K562 (cell line): Measurements from ENCODE around the gene RIN3. TPM values are rescaled to one million over a fixed set of nuclear protein-coding genes. Genes with fewer than 3 reads are reported as not detected.

Experiments used
- BRD9 ChIP-seq: fragments of 450-650 bp; IDR thresholded peaks from 2 replicates; pipeline ENCODE4 v1.6.1; 2018; ENCODE audit warnings: low read depth; ENCODE audit not compliant: partially characterized antibody
- JUN ChIP-seq, 2 experiments: sonication (generic) in 1 of 2; formaldehyde crosslinking in 1 of 2; IDR thresholded peaks; 2 replicates each; pipeline versions ENCODE4 v1.6.1 to v1.8.0; 2012 to 2022; ENCODE audit warnings: borderline replicate concordance in 2 of 2, mild to moderate bottlenecking in 2 of 2, improper control_type of control experiment in 1 of 2, low read depth in 1 of 2, low read length in 1 of 2, missing genetic modification reagents in 1 of 2
- KLF1 ChIP-seq: fragments of 450-650 bp; IDR thresholded peaks from 2 replicates; pipeline ENCODE4 v1.6.1; 2016; ENCODE audit warnings: missing genetic modification characterization, missing compliant biosample characterization
- KLF13 ChIP-seq: fragments of 450-650 bp; IDR thresholded peaks from 2 replicates; pipeline ENCODE4 v1.6.1; 2016; ENCODE audit warnings: missing genetic modification characterization, low read depth, mild to moderate bottlenecking, missing compliant biosample characterization, moderate library complexity, borderline replicate concordance
- NCOA6 ChIP-seq: fragments of 450-650 bp; IDR thresholded peaks from 2 replicates; pipeline ENCODE4 v1.6.1; 2017; ENCODE audit warnings: mild to moderate bottlenecking
- NFE2L1 ChIP-seq: fragments of 450-650 bp; IDR thresholded peaks from 2 replicates; pipeline ENCODE4 v1.6.1; 2016; ENCODE audit warnings: missing genetic modification characterization, low read depth, mild to moderate bottlenecking, missing compliant biosample characterization, moderate library complexity, borderline replicate concordance
- NR2C2 ChIP-seq, 2 experiments: fragments of 200-800 bp in 1 of 2; sonication (Bioruptor generic) in 1 of 2; sonication (generic) in 1 of 2; formaldehyde crosslinking in 1 of 2; IDR thresholded peaks; 2 replicates each; pipeline versions ENCODE4 v1.6.1 to v1.8.0; 2016 to 2022; ENCODE audit warnings: mild to moderate bottlenecking in 1 of 2, missing compliant biosample characterization in 1 of 2, missing genetic modification characterization in 1 of 2, missing genetic modification reagents in 1 of 2
- PYGO2 ChIP-seq: fragments of 450-650 bp; IDR thresholded peaks from 2 replicates; pipeline ENCODE4 v1.6.1; 2016; ENCODE audit warnings: mild to moderate bottlenecking, missing genetic modification characterization, moderate library complexity, missing compliant biosample characterization
- ZKSCAN8 ChIP-seq: fragments of 200-800 bp; sonication (Bioruptor generic); IDR thresholded peaks from 2 replicates; pipeline ENCODE4 v1.6.1; 2016; ENCODE audit warnings: missing genetic modification characterization, missing compliant biosample characterization
- ZNF239 ChIP-seq: fragments of 250-450 bp; sonication (Bioruptor Pico); IDR thresholded peaks from 2 replicates; pipeline ENCODE4 v1.4.0; 2020; ENCODE audit warnings: mild to moderate bottlenecking
- ZNF41 ChIP-seq: fragments of 250-450 bp; sonication (Bioruptor Pico); conservative IDR thresholded peaks from 2 replicates; pipeline ENCODE4 v1.4.0; 2020; ENCODE audit warnings: mild to moderate bottlenecking
- ZNF764 ChIP-seq: fragments of 250-450 bp; sonication (Bioruptor Pico); IDR thresholded peaks from 2 replicates; pipeline ENCODE4 v1.4.0; 2020; ENCODE audit warnings: low read depth, mild to moderate bottlenecking, moderate library complexity
- ZNF79 ChIP-seq: fragments of 250-450 bp; sonication (Bioruptor Pico); IDR thresholded peaks from 2 replicates; pipeline ENCODE4 v1.4.0; 2020; ENCODE audit warnings: low read depth, mild to moderate bottlenecking, moderate library complexity
- ZSCAN32 ChIP-seq: fragments of 450-650 bp; formaldehyde crosslinking; IDR thresholded peaks from 2 replicates; pipeline ENCODE4 v1.4.0; 2020; ENCODE audit warnings: mild to moderate bottlenecking, moderate library complexity
- polyA plus RNA-seq, 8 experiments: library from polyadenylated mRNA; depleted of rRNA in 4 of 8; stranded (reverse) in 5 of 8; unstranded in 3 of 8; fragments of >200 nt; fragmentation: Nextera tagmentation in 2 of 8; fragmentation: Illumina TruSeq in 1 of 8; extraction: Ambion mirVana in 2 of 8; extraction: Trizol in 1 of 8; gene quantifications; 2 replicates each; pipeline versions ENCODE4 v1.2.1 to v1.2.3, GENCODE V29; 2011 to 2014; ENCODE audit warnings: inconsistent platforms in 1 of 8, missing spikeins in 1 of 8
- total RNA-seq, 7 experiments: library from RNA; depleted of rRNA in 6 of 7; stranded (reverse); fragments of >200 nt in 6 of 7; fragmentation: Illumina TruSeq in 2 of 7; extraction: Trizol in 2 of 7; gene quantifications; 2 replicates each; pipeline versions ENCODE4 v1.2.1 to v1.2.3, GENCODE V29; 2011 to 2021; ENCODE audit warnings: low replicate concordance in 1 of 7
- TF ChIP-seq, protein P1 (sequence below): fragments of 450-650 bp; IDR thresholded peaks from 2 replicates; pipeline ENCODE4 v1.6.1; 2017; ENCODE audit warnings: mild to moderate bottlenecking, moderate library complexity
- TF ChIP-seq, protein P2 (sequence below): fragments of 250-450 bp; sonication (Bioruptor Pico); IDR thresholded peaks from 2 replicates; pipeline ENCODE4 v1.4.0; 2020; ENCODE audit warnings: mild to moderate bottlenecking, moderate library complexity
- TF ChIP-seq, protein P3 (sequence below): fragments of 250-450 bp; sonication (Bioruptor Pico); IDR thresholded peaks from 2 replicates; pipeline ENCODE4 v1.4.0; 2020; ENCODE audit warnings: mild to moderate bottlenecking, moderate library complexity
- TF ChIP-seq, protein P4 (sequence below): fragments of 200-800 bp; sonication (Bioruptor generic); IDR thresholded peaks from 2 replicates; pipeline ENCODE4 v1.6.1; 2017; ENCODE audit warnings: missing genetic modification characterization, missing compliant biosample characterization

The RIN3 gene
- total and polyA plus RNA-seq, 9 of the 15 experiments (the other 6 are each of a cell fraction or from before 2014, with no cell fraction given): 0.01 to 0.49 (median 0.08) TPM; not detected in 5

- TF ChIP-seq, protein P1, sequence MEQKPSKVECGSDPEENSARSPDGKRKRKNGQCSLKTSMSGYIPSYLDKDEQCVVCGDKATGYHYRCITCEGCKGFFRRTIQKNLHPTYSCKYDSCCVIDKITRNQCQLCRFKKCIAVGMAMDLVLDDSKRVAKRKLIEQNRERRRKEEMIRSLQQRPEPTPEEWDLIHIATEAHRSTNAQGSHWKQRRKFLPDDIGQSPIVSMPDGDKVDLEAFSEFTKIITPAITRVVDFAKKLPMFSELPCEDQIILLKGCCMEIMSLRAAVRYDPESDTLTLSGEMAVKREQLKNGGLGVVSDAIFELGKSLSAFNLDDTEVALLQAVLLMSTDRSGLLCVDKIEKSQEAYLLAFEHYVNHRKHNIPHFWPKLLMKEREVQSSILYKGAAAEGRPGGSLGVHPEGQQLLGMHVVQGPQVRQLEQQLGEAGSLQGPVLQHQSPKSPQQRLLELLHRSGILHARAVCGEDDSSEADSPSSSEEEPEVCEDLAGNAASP: no peak
- TF ChIP-seq, protein P2, sequence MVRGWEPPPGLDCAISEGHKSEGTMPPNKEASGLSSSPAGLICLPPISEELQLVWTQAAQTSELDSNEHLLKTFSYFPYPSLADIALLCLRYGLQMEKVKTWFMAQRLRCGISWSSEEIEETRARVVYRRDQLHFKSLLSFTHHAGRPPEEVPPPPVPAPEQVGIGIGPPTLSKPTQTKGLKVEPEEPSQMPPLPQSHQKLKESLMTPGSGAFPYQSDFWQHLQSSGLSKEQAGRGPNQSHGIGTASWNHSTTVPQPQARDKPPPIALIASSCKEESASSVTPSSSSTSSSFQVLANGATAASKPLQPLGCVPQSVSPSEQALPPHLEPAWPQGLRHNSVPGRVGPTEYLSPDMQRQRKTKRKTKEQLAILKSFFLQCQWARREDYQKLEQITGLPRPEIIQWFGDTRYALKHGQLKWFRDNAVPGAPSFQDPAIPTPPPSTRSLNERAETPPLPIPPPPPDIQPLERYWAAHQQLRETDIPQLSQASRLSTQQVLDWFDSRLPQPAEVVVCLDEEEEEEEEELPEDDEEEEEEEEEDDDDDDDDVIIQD (CRISPR knock-in tag): peak; percentile 78; the same call in 1 of the 2 replicates
- TF ChIP-seq, protein P3, sequence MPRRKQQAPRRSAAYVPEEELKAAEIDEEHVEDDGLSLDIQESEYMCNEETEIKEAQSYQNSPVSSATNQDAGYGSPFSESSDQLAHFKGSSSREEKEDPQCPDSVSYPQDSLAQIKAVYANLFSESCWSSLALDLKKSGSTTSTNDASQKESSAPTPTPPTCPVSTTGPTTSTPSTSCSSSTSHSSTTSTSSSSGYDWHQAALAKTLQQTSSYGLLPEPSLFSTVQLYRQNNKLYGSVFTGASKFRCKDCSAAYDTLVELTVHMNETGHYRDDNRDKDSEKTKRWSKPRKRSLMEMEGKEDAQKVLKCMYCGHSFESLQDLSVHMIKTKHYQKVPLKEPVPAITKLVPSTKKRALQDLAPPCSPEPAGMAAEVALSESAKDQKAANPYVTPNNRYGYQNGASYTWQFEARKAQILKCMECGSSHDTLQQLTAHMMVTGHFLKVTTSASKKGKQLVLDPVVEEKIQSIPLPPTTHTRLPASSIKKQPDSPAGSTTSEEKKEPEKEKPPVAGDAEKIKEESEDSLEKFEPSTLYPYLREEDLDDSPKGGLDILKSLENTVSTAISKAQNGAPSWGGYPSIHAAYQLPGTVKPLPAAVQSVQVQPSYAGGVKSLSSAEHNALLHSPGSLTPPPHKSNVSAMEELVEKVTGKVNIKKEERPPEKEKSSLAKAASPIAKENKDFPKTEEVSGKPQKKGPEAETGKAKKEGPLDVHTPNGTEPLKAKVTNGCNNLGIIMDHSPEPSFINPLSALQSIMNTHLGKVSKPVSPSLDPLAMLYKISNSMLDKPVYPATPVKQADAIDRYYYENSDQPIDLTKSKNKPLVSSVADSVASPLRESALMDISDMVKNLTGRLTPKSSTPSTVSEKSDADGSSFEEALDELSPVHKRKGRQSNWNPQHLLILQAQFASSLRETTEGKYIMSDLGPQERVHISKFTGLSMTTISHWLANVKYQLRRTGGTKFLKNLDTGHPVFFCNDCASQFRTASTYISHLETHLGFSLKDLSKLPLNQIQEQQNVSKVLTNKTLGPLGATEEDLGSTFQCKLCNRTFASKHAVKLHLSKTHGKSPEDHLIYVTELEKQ (CRISPR knock-in tag): peak; percentile 76
- TF ChIP-seq ZNF764 (CRISPR knock-in tag) (0 out of 2 replicates have a peak, but pooled peaks have one; percentile 7), PYGO2 (tag) (peak; percentile 92), KLF13 (tag) (peak; percentile 75; the same call in 1 of the 2 replicates), NFE2L1 (tag) (0 out of 2 replicates have a peak, but pooled peaks have one; percentile 17), ZNF79 (CRISPR knock-in tag) (peak; percentile 56; the same call in 1 of the 2 replicates), NR2C2 (CRISPR knock-in tag; IDR thresholded peaks at IDR 0.05) (no peak), NR2C2 (tag; IDR thresholded peaks at IDR 0.05) (peak; percentile 58), ZNF239 (CRISPR knock-in tag) (peak; percentile 77), JUN (IDR thresholded peaks at IDR 0.05; ENCODE audit: borderline replicate concordance, low read depth, low read length) (no peak), JUN (CRISPR knock-in tag; IDR thresholded peaks at IDR 0.05; ENCODE audit: borderline replicate concordance) (no peak), NCOA6 (no peak), ZNF41 (CRISPR knock-in tag) (peak; percentile 67; the same call in 1 of the 2 replicates), ZSCAN32 (no peak), KLF1 (tag) (peak; percentile 66; the same call in 1 of the 2 replicates), ZKSCAN8 (peak; percentile 85; the same call in 1 of the 2 replicates), BRD9 (no peak)
- TF ChIP-seq, protein P4, sequence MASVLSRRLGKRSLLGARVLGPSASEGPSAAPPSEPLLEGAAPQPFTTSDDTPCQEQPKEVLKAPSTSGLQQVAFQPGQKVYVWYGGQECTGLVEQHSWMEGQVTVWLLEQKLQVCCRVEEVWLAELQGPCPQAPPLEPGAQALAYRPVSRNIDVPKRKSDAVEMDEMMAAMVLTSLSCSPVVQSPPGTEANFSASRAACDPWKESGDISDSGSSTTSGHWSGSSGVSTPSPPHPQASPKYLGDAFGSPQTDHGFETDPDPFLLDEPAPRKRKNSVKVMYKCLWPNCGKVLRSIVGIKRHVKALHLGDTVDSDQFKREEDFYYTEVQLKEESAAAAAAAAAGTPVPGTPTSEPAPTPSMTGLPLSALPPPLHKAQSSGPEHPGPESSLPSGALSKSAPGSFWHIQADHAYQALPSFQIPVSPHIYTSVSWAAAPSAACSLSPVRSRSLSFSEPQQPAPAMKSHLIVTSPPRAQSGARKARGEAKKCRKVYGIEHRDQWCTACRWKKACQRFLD (CRISPR knock-in tag): peak; percentile 99
These were observed 62.2 kb downstream of the RIN3 start (continued) for GRCh38 chr14:92575748-92576303.
